Measurements from ENCODE around the gene CGAS. TPM values are rescaled to one million over a fixed set of nuclear protein-coding genes. Genes with fewer than 3 reads are reported as not detected.

CGAS gene
- polyA plus RNA-seq (0.10 and 0.53 TPM in 2 replicates), polyA minus RNA-seq (not detected in 2 replicates)

DNA sequence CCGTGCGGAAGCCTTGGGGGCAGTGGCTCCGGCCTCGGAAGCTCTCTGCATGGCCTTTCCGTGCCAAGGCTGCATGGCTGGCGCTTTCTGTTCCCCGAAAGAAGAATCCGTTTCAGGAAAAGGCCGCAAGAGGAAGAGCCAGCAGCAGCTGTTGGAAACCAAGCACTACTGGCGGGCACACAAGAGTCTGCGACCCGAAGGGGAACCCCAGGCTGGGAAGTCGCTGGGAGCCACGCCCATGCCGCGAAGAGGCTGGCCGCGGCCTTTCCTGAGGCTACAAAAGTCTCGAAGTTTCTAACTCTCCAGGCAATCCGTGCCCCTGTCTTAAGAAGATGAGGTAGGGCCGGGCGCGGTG is at the start of gene CGAS:
CGAS (minus strand) TSS at position 191 of the 355 bp plus-strand sequence; CDS start at position 75, 116 bp downstream.
- H3K36me3 ChIP-seq (ENCODE audit: insufficient read depth, low read length), result no peaks in the 10 kb centered on the region
- peak within 1 kb of the TSS; percentile 46 for H3K4me3 ChIP-seq (ENCODE audit: low read length)
- no peaks in the 10 kb centered on the region for H4K20me1 ChIP-seq (ENCODE audit: insufficient read depth)
- H3K79me2 ChIP-seq (replicated peaks; ENCODE audit: insufficient read depth, low read length), result no peaks in the 10 kb centered on the region
- no peak within 1 kb of the TSS for H3K4me2 ChIP-seq (ENCODE audit: low read length)
- no peaks in the 10 kb centered on the region for H3F3A ChIP-seq (ENCODE audit: insufficient read depth, low read length, poor library complexity, severe bottlenecking)
- peaks cover 2% of the 10 kb centered on the region for H3K9me3 ChIP-seq (ENCODE audit: low read length)
- no peak for TF ChIP-seq TAF1 (IDR thresholded peaks at IDR 0.05; ENCODE audit: low read depth)
- TF ChIP-seq, protein P1, sequence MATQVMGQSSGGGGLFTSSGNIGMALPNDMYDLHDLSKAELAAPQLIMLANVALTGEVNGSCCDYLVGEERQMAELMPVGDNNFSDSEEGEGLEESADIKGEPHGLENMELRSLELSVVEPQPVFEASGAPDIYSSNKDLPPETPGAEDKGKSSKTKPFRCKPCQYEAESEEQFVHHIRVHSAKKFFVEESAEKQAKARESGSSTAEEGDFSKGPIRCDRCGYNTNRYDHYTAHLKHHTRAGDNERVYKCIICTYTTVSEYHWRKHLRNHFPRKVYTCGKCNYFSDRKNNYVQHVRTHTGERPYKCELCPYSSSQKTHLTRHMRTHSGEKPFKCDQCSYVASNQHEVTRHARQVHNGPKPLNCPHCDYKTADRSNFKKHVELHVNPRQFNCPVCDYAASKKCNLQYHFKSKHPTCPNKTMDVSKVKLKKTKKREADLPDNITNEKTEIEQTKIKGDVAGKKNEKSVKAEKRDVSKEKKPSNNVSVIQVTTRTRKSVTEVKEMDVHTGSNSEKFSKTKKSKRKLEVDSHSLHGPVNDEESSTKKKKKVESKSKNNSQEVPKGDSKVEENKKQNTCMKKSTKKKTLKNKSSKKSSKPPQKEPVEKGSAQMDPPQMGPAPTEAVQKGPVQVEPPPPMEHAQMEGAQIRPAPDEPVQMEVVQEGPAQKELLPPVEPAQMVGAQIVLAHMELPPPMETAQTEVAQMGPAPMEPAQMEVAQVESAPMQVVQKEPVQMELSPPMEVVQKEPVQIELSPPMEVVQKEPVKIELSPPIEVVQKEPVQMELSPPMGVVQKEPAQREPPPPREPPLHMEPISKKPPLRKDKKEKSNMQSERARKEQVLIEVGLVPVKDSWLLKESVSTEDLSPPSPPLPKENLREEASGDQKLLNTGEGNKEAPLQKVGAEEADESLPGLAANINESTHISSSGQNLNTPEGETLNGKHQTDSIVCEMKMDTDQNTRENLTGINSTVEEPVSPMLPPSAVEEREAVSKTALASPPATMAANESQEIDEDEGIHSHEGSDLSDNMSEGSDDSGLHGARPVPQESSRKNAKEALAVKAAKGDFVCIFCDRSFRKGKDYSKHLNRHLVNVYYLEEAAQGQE (IDR thresholded peaks at IDR 0.05; ENCODE audit: borderline replicate concordance), result no peak
- TF ChIP-seq RAD21 (conservative IDR thresholded peaks at IDR 0.05), result no peak
- TF ChIP-seq SMC3 (conservative IDR thresholded peaks at IDR 0.05; ENCODE audit: poor library complexity), result no peak
- TF ChIP-seq EP300 (conservative IDR thresholded peaks at IDR 0.05; ENCODE audit: poor library complexity, severe bottlenecking), result no peak
- no peak for TF ChIP-seq POLR2AphosphoS5 (IDR thresholded peaks at IDR 0.05)
- TF ChIP-seq MXI1 (conservative IDR thresholded peaks at IDR 0.05; ENCODE audit: poor library complexity, severe bottlenecking), result no peak
- TF ChIP-seq, protein P2, sequence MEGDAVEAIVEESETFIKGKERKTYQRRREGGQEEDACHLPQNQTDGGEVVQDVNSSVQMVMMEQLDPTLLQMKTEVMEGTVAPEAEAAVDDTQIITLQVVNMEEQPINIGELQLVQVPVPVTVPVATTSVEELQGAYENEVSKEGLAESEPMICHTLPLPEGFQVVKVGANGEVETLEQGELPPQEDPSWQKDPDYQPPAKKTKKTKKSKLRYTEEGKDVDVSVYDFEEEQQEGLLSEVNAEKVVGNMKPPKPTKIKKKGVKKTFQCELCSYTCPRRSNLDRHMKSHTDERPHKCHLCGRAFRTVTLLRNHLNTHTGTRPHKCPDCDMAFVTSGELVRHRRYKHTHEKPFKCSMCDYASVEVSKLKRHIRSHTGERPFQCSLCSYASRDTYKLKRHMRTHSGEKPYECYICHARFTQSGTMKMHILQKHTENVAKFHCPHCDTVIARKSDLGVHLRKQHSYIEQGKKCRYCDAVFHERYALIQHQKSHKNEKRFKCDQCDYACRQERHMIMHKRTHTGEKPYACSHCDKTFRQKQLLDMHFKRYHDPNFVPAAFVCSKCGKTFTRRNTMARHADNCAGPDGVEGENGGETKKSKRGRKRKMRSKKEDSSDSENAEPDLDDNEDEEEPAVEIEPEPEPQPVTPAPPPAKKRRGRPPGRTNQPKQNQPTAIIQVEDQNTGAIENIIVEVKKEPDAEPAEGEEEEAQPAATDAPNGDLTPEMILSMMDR (IDR thresholded peaks at IDR 0.05; ENCODE audit: poor library complexity, severe bottlenecking), result no peak
- no peak for TF ChIP-seq EZH2 (IDR thresholded peaks at IDR 0.05; ENCODE audit: borderline replicate concordance, insufficient read depth, low read length, poor library complexity, severe bottlenecking)
- no peaks in the 10 kb centered on the region for H3K9me2 ChIP-seq (ENCODE audit: insufficient read depth, low read length)
- H3K27ac ChIP-seq (ENCODE audit: low read length), result no peak within 1 kb of the TSS
- no peak within 1 kb of the TSS for H2AFZ ChIP-seq (ENCODE audit: low read depth, low read length)
- H3K9ac ChIP-seq (ENCODE audit: low read length), result no peak within 1 kb of the TSS
- H3K27me3 ChIP-seq (ENCODE audit: insufficient read depth, low read depth, low read length), result peaks cover 13% of the 10 kb centered on the region

DNA sequence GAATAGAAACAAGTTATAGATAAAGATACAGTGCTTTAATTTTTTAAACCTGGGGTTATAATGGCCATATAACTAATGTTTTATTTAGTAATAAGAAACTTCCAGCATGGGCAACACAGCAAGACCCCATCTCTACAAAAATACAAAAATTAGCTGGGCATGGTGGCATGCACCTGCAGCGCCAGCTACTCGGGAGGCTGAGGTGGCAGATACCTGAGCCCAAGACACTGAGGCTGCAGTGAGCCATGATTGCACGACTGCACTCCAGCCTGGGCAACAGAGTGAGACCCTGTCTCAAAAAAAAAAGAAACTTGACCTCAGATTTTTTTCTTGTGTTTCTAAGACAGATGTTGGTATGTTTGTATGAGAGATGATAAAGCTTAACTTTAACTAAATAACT is 45.8 kb upstream of the CGAS start:
- Histone ChIP-seq H3K9me2 (ENCODE audit: insufficient read depth, low read length) (no peaks in the 10 kb centered on the region), H3K79me2 (replicated peaks; ENCODE audit: insufficient read depth, low read length) (no peaks in the 10 kb centered on the region), H3K9ac (ENCODE audit: low read length) (no peak overlapping the region), H3K9me3 (ENCODE audit: low read length) (no peaks in the 10 kb centered on the region), H4K20me1 (ENCODE audit: insufficient read depth) (no peaks in the 10 kb centered on the region), H2AFZ (ENCODE audit: low read depth, low read length) (no peak overlapping the region), H3F3A (ENCODE audit: insufficient read depth, low read length, poor library complexity, severe bottlenecking) (no peaks in the 10 kb centered on the region), H3K4me3 (ENCODE audit: low read length) (no peak overlapping the region), H3K36me3 (ENCODE audit: insufficient read depth, low read length) (no peaks in the 10 kb centered on the region), H3K27me3 (ENCODE audit: insufficient read depth, low read depth, low read length) (no peaks in the 10 kb centered on the region), H3K4me2 (ENCODE audit: low read length) (no peak overlapping the region), H3K27ac (ENCODE audit: low read length) (no peak overlapping the region)
- TF ChIP-seq MXI1 (conservative IDR thresholded peaks at IDR 0.05; ENCODE audit: poor library complexity, severe bottlenecking) (no peak), RAD21 (conservative IDR thresholded peaks at IDR 0.05) (no peak), TAF1 (IDR thresholded peaks at IDR 0.05; ENCODE audit: low read depth) (no peak), EZH2 (IDR thresholded peaks at IDR 0.05; ENCODE audit: borderline replicate concordance, insufficient read depth, low read length, poor library complexity, severe bottlenecking) (no peak), POLR2AphosphoS5 (IDR thresholded peaks at IDR 0.05) (no peak)
- TF ChIP-seq, protein P2 (IDR thresholded peaks at IDR 0.05; ENCODE audit: poor library complexity, severe bottlenecking), result no peak
